ENCODE data around the gene FBN2.

GRCh38 chr5:128462330-128462729, 75.7 kb downstream of the FBN2 start:
- TF ChIP-seq, protein P1, sequence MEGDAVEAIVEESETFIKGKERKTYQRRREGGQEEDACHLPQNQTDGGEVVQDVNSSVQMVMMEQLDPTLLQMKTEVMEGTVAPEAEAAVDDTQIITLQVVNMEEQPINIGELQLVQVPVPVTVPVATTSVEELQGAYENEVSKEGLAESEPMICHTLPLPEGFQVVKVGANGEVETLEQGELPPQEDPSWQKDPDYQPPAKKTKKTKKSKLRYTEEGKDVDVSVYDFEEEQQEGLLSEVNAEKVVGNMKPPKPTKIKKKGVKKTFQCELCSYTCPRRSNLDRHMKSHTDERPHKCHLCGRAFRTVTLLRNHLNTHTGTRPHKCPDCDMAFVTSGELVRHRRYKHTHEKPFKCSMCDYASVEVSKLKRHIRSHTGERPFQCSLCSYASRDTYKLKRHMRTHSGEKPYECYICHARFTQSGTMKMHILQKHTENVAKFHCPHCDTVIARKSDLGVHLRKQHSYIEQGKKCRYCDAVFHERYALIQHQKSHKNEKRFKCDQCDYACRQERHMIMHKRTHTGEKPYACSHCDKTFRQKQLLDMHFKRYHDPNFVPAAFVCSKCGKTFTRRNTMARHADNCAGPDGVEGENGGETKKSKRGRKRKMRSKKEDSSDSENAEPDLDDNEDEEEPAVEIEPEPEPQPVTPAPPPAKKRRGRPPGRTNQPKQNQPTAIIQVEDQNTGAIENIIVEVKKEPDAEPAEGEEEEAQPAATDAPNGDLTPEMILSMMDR (IDR thresholded peaks at IDR 0.05): no peak
- TF ChIP-seq POLR2AphosphoS5 (IDR thresholded peaks at IDR 0.05) (no peak), EP300 (IDR thresholded peaks at IDR 0.05) (no peak), POLR2A (IDR thresholded peaks at IDR 0.05) (no peak)
